HepG2 (cell line): Measurements from ENCODE around the gene THADA. TPM values are rescaled to one million over a fixed set of nuclear protein-coding genes. Genes with fewer than 3 reads are reported as not detected.

Experiments
- ATM ChIP-seq: fragments of 450-650 bp; IDR thresholded peaks from 2 replicates; pipeline ENCODE4 v1.7.1; 2017; ENCODE audit warnings: mild to moderate bottlenecking, borderline replicate concordance
- DMAP1 ChIP-seq: IDR thresholded peaks from 2 replicates; pipeline ENCODE4 v1.6.1; 2016
- GZF1 ChIP-seq: sonication (generic); formaldehyde crosslinking; IDR thresholded peaks from 2 replicates; pipeline ENCODE4 v1.5.1; 2020; ENCODE audit warnings: mild to moderate bottlenecking, missing genetic modification reagents
- KDM2A ChIP-seq: sonication (generic); formaldehyde crosslinking; IDR thresholded peaks from 2 replicates; pipeline ENCODE4 v1.4.0; 2020; ENCODE audit warnings: low read depth, missing genetic modification reagents, borderline replicate concordance
- KDM5A ChIP-seq: fragments of 200-600 bp; sonication (generic); IDR thresholded peaks from 2 replicates; pipeline ENCODE4 v1.7.0; 2018; ENCODE audit warnings: antibody characterized with exemption, mild to moderate bottlenecking, low read length, borderline replicate concordance
- NFIB ChIP-seq: sonication (generic); formaldehyde crosslinking; IDR thresholded peaks from 2 replicates; pipeline ENCODE4 v1.9.0; 2021; ENCODE audit warnings: missing genetic modification reagents, mild to moderate bottlenecking, borderline replicate concordance
- TGIF2 ChIP-seq: IDR thresholded peaks from 2 replicates; pipeline ENCODE4 v1.6.1; 2016; ENCODE audit warnings: control low read depth, missing compliant biosample characterization
- ZNF230 ChIP-seq: sonication (generic); formaldehyde crosslinking; IDR thresholded peaks from 2 replicates; pipeline ENCODE4 v1.4.0; 2020; ENCODE audit warnings: mild to moderate bottlenecking, missing genetic modification reagents
- ZNF382 ChIP-seq: sonication (generic); formaldehyde crosslinking; IDR thresholded peaks from 2 replicates; pipeline ENCODE4 v1.5.0; 2020; ENCODE audit warnings: missing genetic modification reagents, mild to moderate bottlenecking, borderline replicate concordance
- ZNF737 ChIP-seq: sonication (generic); formaldehyde crosslinking; IDR thresholded peaks from 2 replicates; pipeline ENCODE4 v1.5.0; 2020; ENCODE audit warnings: missing genetic modification reagents, mild to moderate bottlenecking, borderline replicate concordance
- polyA plus RNA-seq, 8 experiments: library from polyadenylated mRNA; depleted of rRNA in 3 of 8; stranded (reverse) in 7 of 8; unstranded in 1 of 8; fragments of >200 nt; fragmentation: Illumina TruSeq in 4 of 8; extraction: Trizol in 4 of 8; gene quantifications; 2 replicates each; pipeline versions ENCODE4 v1.2.1 to v1.2.3, GENCODE V29; 2011 to 2016; ENCODE audit warnings: low read depth in 4 of 8, missing spikeins in 1 of 8, mixed read lengths in 1 of 8; ENCODE audit not compliant: insufficient read depth in 1 of 8
- total RNA-seq, 5 experiments: library from RNA; depleted of rRNA; stranded (reverse); fragments of >200 nt; fragmentation: Illumina TruSeq; extraction: Trizol; gene quantifications; 2 replicates each; pipeline ENCODE4 v1.2.3, GENCODE V29; 2016; ENCODE audit warnings: low read depth in 1 of 5
- TF ChIP-seq, protein P1 (sequence below): sonication (generic); formaldehyde crosslinking; IDR thresholded peaks from 2 replicates; pipeline ENCODE4 v1.4.0; 2020; ENCODE audit warnings: missing genetic modification reagents, borderline replicate concordance
- TF ChIP-seq, protein P2 (sequence below): sonication (generic); formaldehyde crosslinking; IDR thresholded peaks from 2 replicates; pipeline ENCODE4 v1.4.0; 2020; ENCODE audit warnings: missing genetic modification reagents

Gene THADA
- total and polyA plus RNA-seq, 2 of the 13 experiments (the other 11 are each of a cell fraction or from before 2014, with no cell fraction given): 12.7 to 21.7 TPM

- TF ChIP-seq, protein P1, sequence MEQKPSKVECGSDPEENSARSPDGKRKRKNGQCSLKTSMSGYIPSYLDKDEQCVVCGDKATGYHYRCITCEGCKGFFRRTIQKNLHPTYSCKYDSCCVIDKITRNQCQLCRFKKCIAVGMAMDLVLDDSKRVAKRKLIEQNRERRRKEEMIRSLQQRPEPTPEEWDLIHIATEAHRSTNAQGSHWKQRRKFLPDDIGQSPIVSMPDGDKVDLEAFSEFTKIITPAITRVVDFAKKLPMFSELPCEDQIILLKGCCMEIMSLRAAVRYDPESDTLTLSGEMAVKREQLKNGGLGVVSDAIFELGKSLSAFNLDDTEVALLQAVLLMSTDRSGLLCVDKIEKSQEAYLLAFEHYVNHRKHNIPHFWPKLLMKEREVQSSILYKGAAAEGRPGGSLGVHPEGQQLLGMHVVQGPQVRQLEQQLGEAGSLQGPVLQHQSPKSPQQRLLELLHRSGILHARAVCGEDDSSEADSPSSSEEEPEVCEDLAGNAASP (CRISPR knock-in tag): no peak
- TF ChIP-seq ZNF382 (no peak), ATM (no peak), DMAP1 (CRISPR knock-in tag) (no peak), KDM5A (no peak), ZNF230 (CRISPR knock-in tag) (no peak), ZNF737 (CRISPR knock-in tag) (no peak), GZF1 (CRISPR knock-in tag) (no peak), KDM2A (no peak), TGIF2 (CRISPR knock-in tag) (no peak), NFIB (CRISPR knock-in tag) (no peak)
- TF ChIP-seq, protein P2, sequence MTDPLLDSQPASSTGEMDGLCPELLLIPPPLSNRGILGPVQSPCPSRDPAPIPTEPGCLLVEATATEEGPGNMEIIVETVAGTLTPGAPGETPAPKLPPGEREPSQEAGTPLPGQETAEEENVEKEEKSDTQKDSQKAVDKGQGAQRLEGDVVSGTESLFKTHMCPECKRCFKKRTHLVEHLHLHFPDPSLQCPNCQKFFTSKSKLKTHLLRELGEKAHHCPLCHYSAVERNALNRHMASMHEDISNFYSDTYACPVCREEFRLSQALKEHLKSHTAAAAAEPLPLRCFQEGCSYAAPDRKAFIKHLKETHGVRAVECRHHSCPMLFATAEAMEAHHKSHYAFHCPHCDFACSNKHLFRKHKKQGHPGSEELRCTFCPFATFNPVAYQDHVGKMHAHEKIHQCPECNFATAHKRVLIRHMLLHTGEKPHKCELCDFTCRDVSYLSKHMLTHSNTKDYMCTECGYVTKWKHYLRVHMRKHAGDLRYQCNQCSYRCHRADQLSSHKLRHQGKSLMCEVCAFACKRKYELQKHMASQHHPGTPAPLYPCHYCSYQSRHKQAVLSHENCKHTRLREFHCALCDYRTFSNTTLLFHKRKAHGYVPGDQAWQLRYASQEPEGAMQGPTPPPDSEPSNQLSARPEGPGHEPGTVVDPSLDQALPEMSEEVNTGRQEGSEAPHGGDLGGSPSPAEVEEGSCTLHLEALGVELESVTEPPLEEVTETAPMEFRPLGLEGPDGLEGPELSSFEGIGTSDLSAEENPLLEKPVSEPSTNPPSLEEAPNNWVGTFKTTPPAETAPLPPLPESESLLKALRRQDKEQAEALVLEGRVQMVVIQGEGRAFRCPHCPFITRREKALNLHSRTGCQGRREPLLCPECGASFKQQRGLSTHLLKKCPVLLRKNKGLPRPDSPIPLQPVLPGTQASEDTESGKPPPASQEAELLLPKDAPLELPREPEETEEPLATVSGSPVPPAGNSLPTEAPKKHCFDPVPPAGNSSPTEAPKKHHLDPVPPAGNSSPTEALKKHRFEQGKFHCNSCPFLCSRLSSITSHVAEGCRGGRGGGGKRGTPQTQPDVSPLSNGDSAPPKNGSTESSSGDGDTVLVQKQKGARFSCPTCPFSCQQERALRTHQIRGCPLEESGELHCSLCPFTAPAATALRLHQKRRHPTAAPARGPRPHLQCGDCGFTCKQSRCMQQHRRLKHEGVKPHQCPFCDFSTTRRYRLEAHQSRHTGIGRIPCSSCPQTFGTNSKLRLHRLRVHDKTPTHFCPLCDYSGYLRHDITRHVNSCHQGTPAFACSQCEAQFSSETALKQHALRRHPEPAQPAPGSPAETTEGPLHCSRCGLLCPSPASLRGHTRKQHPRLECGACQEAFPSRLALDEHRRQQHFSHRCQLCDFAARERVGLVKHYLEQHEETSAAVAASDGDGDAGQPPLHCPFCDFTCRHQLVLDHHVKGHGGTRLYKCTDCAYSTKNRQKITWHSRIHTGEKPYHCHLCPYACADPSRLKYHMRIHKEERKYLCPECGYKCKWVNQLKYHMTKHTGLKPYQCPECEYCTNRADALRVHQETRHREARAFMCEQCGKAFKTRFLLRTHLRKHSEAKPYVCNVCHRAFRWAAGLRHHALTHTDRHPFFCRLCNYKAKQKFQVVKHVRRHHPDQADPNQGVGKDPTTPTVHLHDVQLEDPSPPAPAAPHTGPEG: no peak
Measured at GRCh38 chr2:43273529-43273928, 322.3 kb downstream of the THADA start (continued).
